Stimulated activated CD8-positive, alpha-beta memory T cell treated with anti-CD3 and anti-CD28 coated beads, Interleukin-12 subunit alpha, Interleukin-12 subunit beta, amount 100 ng/mL, for 4 hours (primary cell): ENCODE results near the gene SDHAF2.
A peak's percentile ranks its signal among the peaks of the same experiment; 100 is the strongest.
"Not testable (repeated sequence)": the region's sequence is repeated elsewhere in the genome, so short reads cannot be mapped to it uniquely, and the experiment has no call there.

Source experiments
- DNase-seq: peaks from one replicate; pipeline ENCODE4 v3.0.0-alpha.2; 2020; ENCODE audit warnings: low read depth

The SDHAF2 gene

GRCh38 chr11:61425367-61426131, 4.4 kb upstream of the SDHAF2 start:
- no peak for DNase-seq

- peak; percentile 57 for DNase-seq
Measured at GRCh38 chr11:61429346-61429690, 606 bp upstream of the SDHAF2 start.

GRCh38 chr11:61430839-61431238, 915 bp downstream of the SDHAF2 start:
- not testable (repeated sequence) for DNase-seq

GRCh38 chr11:61437496-61437895, 7.6 kb downstream of the SDHAF2 start:
- DNase-seq: no peak

- DNase-seq: no peak
Measured at GRCh38 chr11:61439615-61440014, 9.7 kb downstream of the SDHAF2 start.

GRCh38 chr11:61442616-61443015, 12.7 kb downstream of the SDHAF2 start:
- no peak for DNase-seq

GRCh38 chr11:61445516-61445915, 15.6 kb downstream of the SDHAF2 start:
- DNase-seq: no peak

- DNase-seq: peak; percentile 25
Measured at GRCh38 chr11:61446211-61446651, 16.3 kb downstream of the SDHAF2 start.

GRCh38 chr11:61447601-61448551, 18.0 kb downstream of the SDHAF2 start:
- no peak for DNase-seq

GRCh38 chr11:61448552-61448927, 18.6 kb downstream of the SDHAF2 start:
- DNase-seq: no peak

GRCh38 chr11:61452825-61453224, 22.9 kb downstream of the SDHAF2 start:
- DNase-seq: no peak

GRCh38 chr11:61453695-61454094, 23.8 kb downstream of the SDHAF2 start:
- DNase-seq: no peak

GRCh38 chr11:61454520-61454919, 24.6 kb downstream of the SDHAF2 start:
- no peak for DNase-seq

GRCh38 chr11:61460474-61460881, 30.6 kb downstream of the SDHAF2 start:
- DNase-seq: no peak

GRCh38 chr11:61460986-61461385, 31.1 kb downstream of the SDHAF2 start:
- no peak for DNase-seq

- DNase-seq: not testable (repeated sequence)
Measured at GRCh38 chr11:61467602-61468001, 37.7 kb downstream of the SDHAF2 start.

GRCh38 chr11:61468002-61468401, 38.1 kb downstream of the SDHAF2 start:
- no peak for DNase-seq

GRCh38 chr11:61472282-61472681, 42.4 kb downstream of the SDHAF2 start:
- no peak for DNase-seq

GRCh38 chr11:61472868-61473267, 42.9 kb downstream of the SDHAF2 start:
- DNase-seq: no peak

GRCh38 chr11:61473370-61474012, 43.6 kb downstream of the SDHAF2 start:
- no peak for DNase-seq

GRCh38 chr11:61474013-61474643, 44.2 kb downstream of the SDHAF2 start:
- no peak for DNase-seq

- no peak for DNase-seq
Measured at GRCh38 chr11:61475433-61475832, 45.5 kb downstream of the SDHAF2 start.
